GM19468 (cell line): Measurements from ENCODE around the gene DENND1A.
"Not testable (repeated sequence)": the region's sequence is repeated elsewhere in the genome, so short reads cannot be mapped to it uniquely, and the experiment has no call there.

Experiments used
- ATAC-seq: cut with Tn5 transposase; IDR thresholded peaks from one replicate; pipeline ENCODE4 v1.9.1; 2021; ENCODE audit warnings: mild to moderate bottlenecking, moderate library complexity, moderate number of reproducible peaks; ENCODE audit not compliant: unreplicated experiment; ENCODE audit errors: extremely low read depth

Gene DENND1A

DNA sequence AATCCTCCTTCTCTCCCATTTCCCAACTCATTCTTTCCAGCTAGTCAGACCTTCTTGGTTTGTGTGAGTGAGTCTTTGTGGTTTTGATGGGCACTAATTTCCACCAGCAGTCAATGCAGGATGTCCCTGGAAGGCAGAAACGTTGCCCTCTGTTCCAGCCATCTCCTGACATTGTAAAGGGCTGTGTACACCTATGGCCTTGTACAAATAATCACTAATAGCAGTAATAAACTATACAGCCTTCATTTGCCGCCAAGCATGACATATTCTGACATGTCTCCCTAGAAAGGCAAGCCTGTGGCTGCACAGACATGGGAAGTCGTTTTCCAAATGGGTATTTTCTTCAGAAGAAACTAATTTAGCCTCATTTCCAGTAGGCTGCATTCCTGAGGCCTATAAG lies 18.4 kb upstream of the DENND1A start:
- ATAC-seq, result no peak

DNA sequence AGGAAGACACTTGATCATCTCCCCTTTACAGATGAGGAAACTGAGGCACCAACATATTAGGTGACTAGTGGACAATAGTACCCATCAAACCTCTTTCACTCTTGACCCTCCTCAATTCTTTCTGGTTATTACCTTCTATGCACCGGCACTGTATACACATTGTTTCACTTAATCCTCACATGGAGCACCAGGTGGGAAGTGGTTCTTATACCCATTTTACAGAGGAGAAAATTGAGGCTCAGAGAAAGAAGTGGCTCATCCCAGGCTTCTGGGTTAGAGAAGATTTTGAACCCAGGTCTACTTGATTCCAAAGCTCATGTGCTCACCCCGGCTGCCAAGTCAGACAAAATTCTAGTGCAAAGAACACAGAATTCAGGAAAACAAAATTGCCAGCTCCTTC lies 17.4 kb upstream of the DENND1A start:
- ATAC-seq, result no peak

GRCh38 chr9:123946101-123946821 lies 16.3 kb upstream of the DENND1A start:
- no peak for ATAC-seq

DNA sequence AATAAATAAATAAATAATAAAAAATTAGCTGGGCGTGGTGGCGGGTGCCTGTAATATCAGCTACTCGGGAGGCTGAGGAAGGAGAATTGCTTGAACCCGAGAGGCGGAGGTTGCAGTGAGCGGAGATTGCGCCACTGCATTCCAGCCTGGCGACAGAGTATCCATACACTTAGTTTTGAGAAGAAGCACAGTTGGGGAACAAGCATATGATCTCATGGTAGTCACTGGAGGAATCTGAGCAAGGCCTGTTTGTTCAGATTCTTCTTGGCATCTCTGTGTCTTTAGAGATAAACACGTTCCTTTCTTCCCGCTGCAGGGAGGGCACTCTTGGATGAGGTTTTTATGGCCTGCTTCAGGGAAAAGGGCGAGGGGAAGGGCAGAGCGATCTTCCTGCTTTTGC lies 15.6 kb upstream of the DENND1A start:
- no peak for ATAC-seq

DNA sequence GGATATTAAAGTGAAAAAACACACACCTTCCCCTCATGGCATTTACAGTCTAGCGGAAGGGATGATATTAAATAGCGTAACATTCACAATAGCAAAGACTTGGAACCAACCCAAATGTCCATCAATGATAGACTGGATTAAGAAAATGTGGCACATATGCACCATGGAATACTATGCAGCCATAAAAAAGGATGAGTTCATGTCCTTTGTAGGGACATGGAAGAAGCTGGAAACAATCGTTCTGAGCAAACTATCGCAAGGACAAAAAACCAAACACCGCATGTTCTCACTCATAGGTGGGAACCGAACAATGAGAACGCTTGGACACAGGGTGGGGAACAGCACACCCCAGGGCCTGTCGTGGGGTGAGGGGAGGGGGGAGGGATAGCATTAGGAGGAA lies 14.5 kb upstream of the DENND1A start:
- ATAC-seq, result not testable (repeated sequence)

DNA sequence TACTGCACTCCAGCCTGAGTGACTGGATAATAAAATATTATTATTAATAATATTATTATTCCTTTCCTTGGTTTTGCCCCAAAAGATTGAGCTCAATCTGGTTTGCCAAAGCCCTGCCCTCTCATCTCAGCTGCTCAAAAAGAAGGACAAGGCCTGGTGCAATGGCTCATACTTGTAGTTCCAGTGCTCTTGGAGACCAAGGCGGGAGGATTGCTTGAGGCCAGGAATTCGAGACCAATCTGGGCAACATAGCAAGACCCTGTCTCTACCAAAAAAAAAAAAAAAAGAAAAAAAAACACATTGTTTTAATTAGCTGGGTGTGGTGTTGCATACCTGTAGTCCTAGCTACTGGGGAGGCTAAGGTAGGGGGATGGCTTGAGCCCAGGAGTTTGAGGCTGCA lies 13.7 kb upstream of the DENND1A start:
- no peak for ATAC-seq

DNA sequence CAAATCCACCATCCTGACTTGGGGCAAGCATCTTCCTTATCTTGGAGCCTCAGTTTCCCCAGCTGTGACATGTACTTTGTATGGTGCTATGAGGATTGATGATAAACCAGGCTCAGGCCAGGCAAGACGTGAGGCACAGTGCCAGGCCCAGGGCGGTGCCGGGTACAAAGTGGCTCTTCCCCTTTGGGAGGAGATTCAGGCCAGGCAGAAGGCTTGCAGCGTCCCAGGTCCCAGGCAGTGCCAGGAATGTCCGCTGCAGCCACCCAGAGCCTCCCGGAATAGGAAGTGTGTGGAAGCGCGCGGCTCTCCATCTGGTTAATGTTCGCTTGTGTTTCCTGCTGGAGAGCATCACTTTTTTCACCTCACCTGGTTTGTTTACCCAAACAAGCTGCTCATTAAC lies 12.6 kb upstream of the DENND1A start:
- no peak for ATAC-seq

DNA sequence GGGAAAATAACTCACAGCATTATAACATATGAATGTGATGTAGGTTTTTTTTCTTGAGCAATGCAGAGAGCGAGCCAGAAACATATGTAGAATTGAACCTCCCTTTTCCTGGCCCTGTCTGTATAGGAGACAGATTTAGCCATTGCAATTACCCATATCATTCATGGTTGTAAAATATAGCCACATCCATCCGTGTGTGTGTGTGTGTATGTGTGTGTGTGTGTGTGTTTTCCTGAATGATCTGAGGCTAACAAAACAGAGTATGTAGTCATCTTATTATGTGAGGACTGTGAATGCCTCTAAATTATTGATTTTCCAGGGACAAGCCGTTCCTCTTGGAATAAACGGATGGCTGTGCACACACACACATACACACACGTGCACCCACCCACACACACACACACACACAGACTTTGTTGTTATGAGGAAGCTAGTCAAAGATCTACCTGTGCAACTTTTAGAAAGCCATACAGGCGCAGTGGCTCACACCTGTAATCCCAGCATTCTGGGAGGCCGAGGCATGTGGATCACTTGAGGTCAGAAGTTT lies 11.7 kb upstream of the DENND1A start:
- ATAC-seq, result no peak

DNA sequence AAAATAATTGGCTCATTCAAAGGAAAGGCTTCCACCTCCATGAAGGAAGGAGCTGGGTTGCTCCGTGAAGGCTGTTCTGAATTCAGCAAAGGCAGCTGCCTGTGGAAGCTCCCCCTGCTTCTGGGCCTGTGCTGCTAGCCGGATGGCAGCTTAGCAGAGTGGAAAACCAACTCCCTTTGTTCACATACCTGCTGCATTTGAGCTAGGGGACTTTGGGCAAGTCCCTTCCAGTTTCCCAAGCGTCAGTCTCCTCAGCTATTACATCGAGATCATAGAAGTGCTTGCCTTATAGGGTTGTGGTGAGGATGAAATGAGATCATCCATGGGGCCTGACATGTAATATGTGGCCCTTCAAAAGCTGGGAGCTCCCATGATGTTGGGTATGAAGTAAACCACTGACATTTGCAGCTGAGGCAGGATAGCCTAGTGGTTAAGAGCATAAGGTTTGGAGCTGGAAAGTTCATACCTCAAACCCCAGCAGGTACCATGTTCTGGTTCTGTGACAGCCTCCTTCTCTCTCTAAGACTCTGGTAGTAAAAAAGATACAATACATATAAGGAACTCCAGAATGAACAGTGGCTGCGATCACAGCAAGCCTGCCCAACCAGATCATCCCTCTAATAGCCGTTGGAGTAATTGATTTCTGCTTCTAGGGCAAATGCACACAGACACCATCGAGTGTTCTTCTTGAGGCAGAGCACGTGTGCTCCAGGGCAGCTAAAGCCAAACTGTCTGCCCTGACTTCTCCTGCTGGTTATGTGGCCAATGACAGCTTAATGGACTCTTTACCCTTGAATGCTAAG lies 11.0 kb upstream of the DENND1A start:
- ATAC-seq, result no peak

GRCh38 chr9:123938401-123938800 lies 8.5 kb upstream of the DENND1A start:
- no peak for ATAC-seq

- not testable (repeated sequence) for ATAC-seq
Measured at GRCh38 chr9:123936575-123936974, 6.6 kb upstream of the DENND1A start.

DNA sequence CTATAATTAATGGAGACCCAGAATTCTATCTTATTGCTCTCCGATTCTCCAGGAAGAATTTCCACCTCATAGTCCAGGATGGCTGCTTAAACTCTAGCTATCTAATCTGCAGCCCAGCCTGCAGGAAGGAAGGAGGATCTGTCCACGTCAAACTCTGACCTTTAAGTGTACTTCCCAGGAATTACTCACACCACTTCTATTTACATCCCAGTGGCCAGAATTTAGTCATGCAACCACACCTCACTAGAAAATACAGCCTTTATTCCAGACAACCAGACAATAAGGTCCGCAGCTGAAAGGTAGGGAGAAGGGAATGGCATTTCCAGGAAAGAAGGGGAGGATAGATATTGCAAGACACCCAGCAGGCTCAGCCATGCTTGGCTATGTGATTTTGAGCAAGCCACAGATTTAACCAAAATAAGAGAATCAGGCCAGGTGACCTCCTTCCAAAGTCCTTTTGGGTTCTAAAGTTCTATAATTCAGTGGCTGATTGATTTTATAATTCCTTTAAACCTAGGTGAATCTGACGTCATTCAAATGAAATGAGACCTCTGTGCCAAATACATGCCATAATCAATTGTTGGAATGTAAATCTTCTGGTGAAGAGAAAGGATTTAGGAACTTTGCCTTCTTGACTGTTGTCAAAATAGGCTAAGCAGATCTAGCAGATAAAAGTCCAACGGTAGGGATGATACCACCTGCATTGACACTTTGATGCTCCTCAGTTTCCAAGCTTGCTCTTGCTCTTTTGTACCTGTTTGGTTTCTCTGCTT lies 3.7 kb upstream of the DENND1A start:
- ATAC-seq, result no peak

DNA sequence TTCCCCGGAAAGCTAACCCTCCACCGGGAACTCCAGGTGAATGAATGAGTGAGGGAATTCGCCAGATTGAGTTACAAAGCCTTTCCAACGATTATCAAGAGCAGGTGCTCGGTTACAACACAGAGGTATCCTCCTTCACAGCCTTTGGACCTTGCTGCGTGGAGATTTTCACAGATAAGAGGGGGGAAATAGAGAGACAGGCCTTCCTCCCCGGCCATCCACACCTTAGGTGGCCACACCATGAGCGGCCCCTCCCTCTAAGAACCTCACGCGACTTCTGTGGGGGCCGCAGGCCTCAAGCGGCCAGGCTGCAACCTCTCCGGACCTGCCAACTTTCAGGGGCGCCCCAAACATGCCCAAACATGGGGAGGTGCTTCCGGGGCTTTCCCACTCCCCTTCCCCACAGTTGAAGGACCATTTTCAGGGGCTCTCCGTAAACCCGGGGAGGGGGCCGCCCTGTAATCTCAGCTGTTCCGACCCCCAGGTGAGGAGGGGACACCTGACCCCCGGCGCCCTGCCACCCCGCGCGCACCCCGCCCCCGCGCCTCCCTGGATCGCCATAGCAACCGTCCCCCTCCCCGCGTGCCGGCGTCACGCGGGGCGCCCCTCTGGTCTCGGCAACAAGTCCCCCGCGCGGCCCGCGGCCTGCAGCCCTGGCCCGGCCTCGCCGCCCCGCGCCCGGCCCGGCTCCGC lies 603 bp downstream of the DENND1A start:
- ATAC-seq, result no peak

- ATAC-seq, result no peak
Measured at GRCh38 chr9:123928533-123929176, 1.3 kb downstream of the DENND1A start.

DNA sequence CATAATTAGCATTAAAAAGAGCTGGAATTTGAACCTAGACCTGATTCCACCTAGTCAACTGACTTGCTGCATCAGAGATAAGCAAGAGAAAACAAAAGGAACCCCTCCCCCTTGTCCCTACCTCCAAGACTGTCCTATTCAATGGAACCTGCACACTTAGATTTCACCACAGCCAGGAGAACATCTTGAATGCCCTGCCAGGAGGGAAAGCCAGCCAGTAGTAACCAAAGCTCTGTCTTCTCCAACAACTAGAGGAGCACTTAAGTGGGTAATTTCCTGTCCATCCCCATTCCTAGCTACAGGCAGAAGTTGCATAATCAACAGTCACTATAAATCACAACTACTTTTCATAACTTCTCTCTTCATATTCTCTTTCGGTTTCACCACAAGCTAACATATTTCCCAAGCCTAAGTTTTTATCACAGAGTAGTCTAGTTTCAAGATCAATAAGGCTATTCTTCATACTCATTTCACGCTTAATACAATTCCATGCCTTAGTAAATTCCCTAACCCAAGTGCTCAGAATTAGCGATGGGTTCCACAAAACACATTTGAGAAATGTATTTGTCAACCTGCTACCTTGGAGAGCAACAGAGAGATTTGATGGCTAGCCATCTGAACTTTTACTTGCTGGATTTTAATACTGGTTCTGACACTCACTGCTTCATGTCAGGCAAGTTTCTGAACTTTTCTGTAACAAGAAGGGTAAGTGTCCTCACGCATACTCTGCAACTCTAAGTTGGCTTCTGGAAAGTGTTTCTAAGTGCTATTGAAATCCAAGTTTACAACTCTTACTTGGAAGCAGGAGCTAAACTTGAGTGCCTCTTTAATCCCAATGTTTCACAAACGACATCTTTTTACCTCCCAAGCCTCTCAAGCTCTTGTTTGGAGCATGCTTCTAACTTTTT lies 2.0 kb downstream of the DENND1A start:
- ATAC-seq, result no peak

GRCh38 chr9:123926941-123927340 lies 3.0 kb downstream of the DENND1A start:
- no peak for ATAC-seq

DNA sequence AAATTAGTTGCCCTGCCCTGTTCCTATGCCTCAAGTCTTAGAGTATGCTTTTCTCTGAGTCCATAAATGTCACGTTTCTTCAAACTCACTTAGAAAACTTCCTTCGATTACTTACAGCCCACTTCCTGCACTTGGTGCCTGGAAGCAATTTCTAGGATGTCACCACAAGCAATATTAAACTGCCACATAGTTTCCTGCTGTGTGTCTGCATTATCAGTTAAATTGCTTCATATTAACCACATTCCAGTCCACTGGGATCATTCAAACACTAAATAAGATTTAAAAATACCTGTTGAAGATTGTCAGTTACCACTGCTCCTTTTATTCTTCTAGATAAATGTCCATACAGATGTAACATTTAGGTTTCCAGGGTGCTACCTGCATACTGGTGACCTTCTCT lies 4.1 kb downstream of the DENND1A start:
- no peak for ATAC-seq

- no peak for ATAC-seq
Measured at GRCh38 chr9:123925161-123925560, 4.8 kb downstream of the DENND1A start.

DNA sequence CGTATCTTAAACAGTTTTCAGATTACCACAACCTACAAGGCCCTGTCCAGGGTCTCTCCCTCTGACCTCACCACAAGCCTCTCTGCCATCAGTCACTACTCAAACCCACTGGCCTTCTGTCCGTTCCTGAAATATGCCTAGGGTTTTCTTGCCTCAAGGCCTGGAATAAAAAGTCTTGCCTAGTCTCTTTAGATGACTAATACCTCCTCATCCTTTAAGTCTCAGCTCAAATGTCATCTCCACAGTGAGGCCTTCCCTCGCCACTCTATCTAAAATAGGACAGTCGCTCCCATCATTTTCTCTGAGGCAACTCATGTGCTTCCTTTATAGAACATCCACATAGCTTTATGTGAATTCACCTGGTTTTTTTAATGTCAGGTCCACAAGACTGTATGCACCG lies 5.2 kb downstream of the DENND1A start:
- no peak for ATAC-seq
